Measurements from ENCODE around the gene XCL2.

The XCL2 gene

GRCh38 chr1:168513656-168514404, 30.0 kb downstream of the XCL2 start:
- Histone ChIP-seq H3K4me1 (ENCODE audit: control insufficient read depth, insufficient read depth, low read length) (peaks cover 16% of the 10 kb centered on the region), H3K27ac (ENCODE audit: low read length) (no peak overlapping the region), H3K4me3 (ENCODE audit: low read length in 2 of 2) (peak overlapping the region in 1 of 2 donors; percentile 3), H3K27me3 (ENCODE audit: control insufficient read depth in 1 of 2, insufficient read depth in 2 of 2, low read length in 2 of 2) (no peaks in the 10 kb centered on the region), H3K9ac (ENCODE audit: low read length in 2 of 2) (no peak overlapping the region), H3K9me3 (ENCODE audit: control insufficient read depth in 2 of 2, low read length in 2 of 2) (no peaks in the 10 kb centered on the region), H3K36me3 (ENCODE audit: control insufficient read depth in 2 of 2, insufficient read depth in 2 of 2, low read length in 2 of 2) (no peaks in the 10 kb centered on the region)

- peak overlapping the region in 1 of 2 donors; percentile 3 for H3K4me3 ChIP-seq (ENCODE audit: low read length in 2 of 2)
- no peaks in the 10 kb centered on the region for H3K36me3 ChIP-seq (ENCODE audit: control insufficient read depth in 2 of 2, insufficient read depth in 2 of 2, low read length in 2 of 2)
- no peak overlapping the region for H3K9ac ChIP-seq (ENCODE audit: low read length in 2 of 2)
- H3K9me3 ChIP-seq (ENCODE audit: control insufficient read depth in 2 of 2, low read length in 2 of 2), result no peaks in the 10 kb centered on the region
- H3K27ac ChIP-seq (ENCODE audit: low read length), result no peak overlapping the region
- H3K27me3 ChIP-seq (ENCODE audit: control insufficient read depth in 1 of 2, insufficient read depth in 2 of 2, low read length in 2 of 2), result no peaks in the 10 kb centered on the region
- peaks cover 16% of the 10 kb centered on the region for H3K4me1 ChIP-seq (ENCODE audit: control insufficient read depth, insufficient read depth, low read length)
These were observed 30.8 kb downstream of the XCL2 start for GRCh38 chr1:168512864-168513595.

- Histone ChIP-seq H3K27ac (ENCODE audit: low read length) (no peak overlapping the region), H3K36me3 (ENCODE audit: control insufficient read depth in 2 of 2, insufficient read depth in 2 of 2, low read length in 2 of 2) (no peaks in the 10 kb centered on the region), H3K9me3 (ENCODE audit: control insufficient read depth in 2 of 2, low read length in 2 of 2) (no peaks in the 10 kb centered on the region), H3K4me3 (ENCODE audit: low read length in 2 of 2) (no peak overlapping the region), H3K4me1 (ENCODE audit: control insufficient read depth, insufficient read depth, low read length) (peaks cover 21% of the 10 kb centered on the region), H3K27me3 (ENCODE audit: control insufficient read depth in 1 of 2, insufficient read depth in 2 of 2, low read length in 2 of 2) (no peaks in the 10 kb centered on the region), H3K9ac (ENCODE audit: low read length in 2 of 2) (no peak overlapping the region)
These were observed 33.7 kb downstream of the XCL2 start for GRCh38 chr1:168509875-168510791.

GRCh38 chr1:168509210-168509609, 34.6 kb downstream of the XCL2 start:
- Histone ChIP-seq H3K9ac (ENCODE audit: low read length in 2 of 2) (no peak overlapping the region), H3K27me3 (ENCODE audit: control insufficient read depth in 1 of 2, insufficient read depth in 2 of 2, low read length in 2 of 2) (no peaks in the 10 kb centered on the region), H3K4me1 (ENCODE audit: control insufficient read depth, insufficient read depth, low read length) (peaks cover 21% of the 10 kb centered on the region), H3K36me3 (ENCODE audit: control insufficient read depth in 2 of 2, insufficient read depth in 2 of 2, low read length in 2 of 2) (no peaks in the 10 kb centered on the region), H3K9me3 (ENCODE audit: control insufficient read depth in 2 of 2, low read length in 2 of 2) (no peaks in the 10 kb centered on the region), H3K4me3 (ENCODE audit: low read length in 2 of 2) (no peak overlapping the region), H3K27ac (ENCODE audit: low read length) (no peak overlapping the region)

GRCh38 chr1:168507828-168508227, 36.0 kb downstream of the XCL2 start:
- Histone ChIP-seq H3K4me1 (ENCODE audit: control insufficient read depth, insufficient read depth, low read length) (peaks cover 15% of the 10 kb centered on the region), H3K4me3 (ENCODE audit: low read length in 2 of 2) (no peak overlapping the region), H3K27me3 (ENCODE audit: control insufficient read depth in 1 of 2, insufficient read depth in 2 of 2, low read length in 2 of 2) (no peaks in the 10 kb centered on the region), H3K27ac (ENCODE audit: low read length) (peak overlapping the region; percentile 26), H3K9ac (ENCODE audit: low read length in 2 of 2) (no peak overlapping the region), H3K9me3 (ENCODE audit: control insufficient read depth in 2 of 2, low read length in 2 of 2) (no peaks in the 10 kb centered on the region), H3K36me3 (ENCODE audit: control insufficient read depth in 2 of 2, insufficient read depth in 2 of 2, low read length in 2 of 2) (no peaks in the 10 kb centered on the region)

GRCh38 chr1:168507231-168507630, 36.6 kb downstream of the XCL2 start:
- H3K27me3 ChIP-seq (ENCODE audit: control insufficient read depth in 1 of 2, insufficient read depth in 2 of 2, low read length in 2 of 2), result no peaks in the 10 kb centered on the region
- no peaks in the 10 kb centered on the region for H3K36me3 ChIP-seq (ENCODE audit: control insufficient read depth in 2 of 2, insufficient read depth in 2 of 2, low read length in 2 of 2)
- peaks cover 14% of the 10 kb centered on the region for H3K4me1 ChIP-seq (ENCODE audit: control insufficient read depth, insufficient read depth, low read length)
- H3K9me3 ChIP-seq (ENCODE audit: control insufficient read depth in 2 of 2, low read length in 2 of 2), result no peaks in the 10 kb centered on the region
- no peak overlapping the region for H3K27ac ChIP-seq (ENCODE audit: low read length)
- no peak overlapping the region for H3K4me3 ChIP-seq (ENCODE audit: low read length in 2 of 2)
- H3K9ac ChIP-seq (ENCODE audit: low read length in 2 of 2), result no peak overlapping the region

GRCh38 chr1:168506204-168506819, 37.5 kb downstream of the XCL2 start:
- Histone ChIP-seq H3K36me3 (ENCODE audit: control insufficient read depth in 2 of 2, insufficient read depth in 2 of 2, low read length in 2 of 2) (no peaks in the 10 kb centered on the region), H3K9me3 (ENCODE audit: control insufficient read depth in 2 of 2, low read length in 2 of 2) (no peaks in the 10 kb centered on the region), H3K4me1 (ENCODE audit: control insufficient read depth, insufficient read depth, low read length) (peaks cover 14% of the 10 kb centered on the region), H3K4me3 (ENCODE audit: low read length in 2 of 2) (no peak overlapping the region), H3K27ac (ENCODE audit: low read length) (no peak overlapping the region), H3K9ac (ENCODE audit: low read length in 2 of 2) (no peak overlapping the region), H3K27me3 (ENCODE audit: control insufficient read depth in 1 of 2, insufficient read depth in 2 of 2, low read length in 2 of 2) (no peaks in the 10 kb centered on the region)

GRCh38 chr1:168505006-168505405, 38.8 kb downstream of the XCL2 start:
- H3K4me1 ChIP-seq (ENCODE audit: control insufficient read depth, insufficient read depth, low read length), result peaks cover 9% of the 10 kb centered on the region
- no peak overlapping the region for H3K9ac ChIP-seq (ENCODE audit: low read length in 2 of 2)
- no peaks in the 10 kb centered on the region for H3K9me3 ChIP-seq (ENCODE audit: control insufficient read depth in 2 of 2, low read length in 2 of 2)
- H3K36me3 ChIP-seq (ENCODE audit: control insufficient read depth in 2 of 2, insufficient read depth in 2 of 2, low read length in 2 of 2), result no peaks in the 10 kb centered on the region
- no peaks in the 10 kb centered on the region for H3K27me3 ChIP-seq (ENCODE audit: control insufficient read depth in 1 of 2, insufficient read depth in 2 of 2, low read length in 2 of 2)
- H3K4me3 ChIP-seq (ENCODE audit: low read length in 2 of 2), result no peak overlapping the region
- H3K27ac ChIP-seq (ENCODE audit: low read length), result no peak overlapping the region

GRCh38 chr1:168504064-168504837, 39.5 kb downstream of the XCL2 start:
- Histone ChIP-seq H3K27ac (ENCODE audit: low read length) (no peak overlapping the region), H3K9me3 (ENCODE audit: control insufficient read depth in 2 of 2, low read length in 2 of 2) (no peaks in the 10 kb centered on the region), H3K9ac (ENCODE audit: low read length in 2 of 2) (no peak overlapping the region), H3K4me1 (ENCODE audit: control insufficient read depth, insufficient read depth, low read length) (peaks cover 7% of the 10 kb centered on the region), H3K4me3 (ENCODE audit: low read length in 2 of 2) (no peak overlapping the region), H3K27me3 (ENCODE audit: control insufficient read depth in 1 of 2, insufficient read depth in 2 of 2, low read length in 2 of 2) (no peaks in the 10 kb centered on the region), H3K36me3 (ENCODE audit: control insufficient read depth in 2 of 2, insufficient read depth in 2 of 2, low read length in 2 of 2) (no peaks in the 10 kb centered on the region)

- no peaks in the 10 kb centered on the region for H3K9me3 ChIP-seq (ENCODE audit: control insufficient read depth in 2 of 2, low read length in 2 of 2)
- no peak overlapping the region for H3K9ac ChIP-seq (ENCODE audit: low read length in 2 of 2)
- H3K4me1 ChIP-seq (ENCODE audit: control insufficient read depth, insufficient read depth, low read length), result peaks cover 20% of the 10 kb centered on the region
- no peak overlapping the region for H3K4me3 ChIP-seq (ENCODE audit: low read length in 2 of 2)
- no peaks in the 10 kb centered on the region for H3K36me3 ChIP-seq (ENCODE audit: control insufficient read depth in 2 of 2, insufficient read depth in 2 of 2, low read length in 2 of 2)
- H3K27ac ChIP-seq (ENCODE audit: low read length), result no peak overlapping the region
- H3K27me3 ChIP-seq (ENCODE audit: control insufficient read depth in 1 of 2, insufficient read depth in 2 of 2, low read length in 2 of 2), result no peaks in the 10 kb centered on the region
These were observed 44.1 kb downstream of the XCL2 start for GRCh38 chr1:168499688-168500049.
